A673 (cell line): ENCODE measurements around the gene WDR27.

Source experiments
- EZH2 ChIP-seq: fragments of 200-600 bp; sonication (generic); IDR thresholded peaks from 2 replicates; pipeline ENCODE4 v1.6.1; 2017; ENCODE audit warnings: borderline replicate concordance, low read depth, mild to moderate bottlenecking, mixed read lengths, antibody characterized with exemption, low read length; ENCODE audit not compliant: poor library complexity, severe bottlenecking
- TF ChIP-seq, protein P1 (sequence below): fragments of 300-800, 200-600 bp; sonication (generic); conservative IDR thresholded peaks from 2 replicates; pipeline ENCODE4 v1.5.1; 2017; ENCODE audit warnings: low read depth, mild to moderate bottlenecking, antibody characterized with exemption, low read length, moderate library complexity, mixed read lengths

GRCh38 chr6:169589293-169589692 is 112.5 kb downstream of the WDR27 start:
- TF ChIP-seq, protein P1, sequence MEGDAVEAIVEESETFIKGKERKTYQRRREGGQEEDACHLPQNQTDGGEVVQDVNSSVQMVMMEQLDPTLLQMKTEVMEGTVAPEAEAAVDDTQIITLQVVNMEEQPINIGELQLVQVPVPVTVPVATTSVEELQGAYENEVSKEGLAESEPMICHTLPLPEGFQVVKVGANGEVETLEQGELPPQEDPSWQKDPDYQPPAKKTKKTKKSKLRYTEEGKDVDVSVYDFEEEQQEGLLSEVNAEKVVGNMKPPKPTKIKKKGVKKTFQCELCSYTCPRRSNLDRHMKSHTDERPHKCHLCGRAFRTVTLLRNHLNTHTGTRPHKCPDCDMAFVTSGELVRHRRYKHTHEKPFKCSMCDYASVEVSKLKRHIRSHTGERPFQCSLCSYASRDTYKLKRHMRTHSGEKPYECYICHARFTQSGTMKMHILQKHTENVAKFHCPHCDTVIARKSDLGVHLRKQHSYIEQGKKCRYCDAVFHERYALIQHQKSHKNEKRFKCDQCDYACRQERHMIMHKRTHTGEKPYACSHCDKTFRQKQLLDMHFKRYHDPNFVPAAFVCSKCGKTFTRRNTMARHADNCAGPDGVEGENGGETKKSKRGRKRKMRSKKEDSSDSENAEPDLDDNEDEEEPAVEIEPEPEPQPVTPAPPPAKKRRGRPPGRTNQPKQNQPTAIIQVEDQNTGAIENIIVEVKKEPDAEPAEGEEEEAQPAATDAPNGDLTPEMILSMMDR = no peak
- no peak for TF ChIP-seq EZH2
